Endothelial cell of umbilical vein (primary cell): ENCODE measurements around the gene DNAJC12. TPM values are rescaled to one million over a fixed set of nuclear protein-coding genes. Genes with fewer than 3 reads are reported as not detected.

Source experiments
- BruUV-seq: library from RNA; stranded (reverse); fragments of 400-500 nt; replicated peaks from 2 replicates; lab custom pipeline; 2021; lab: Mats Ljungman, UMichigan
- CTCF ChIA-PET: fragments of 300-600, 350-600 bp; sonication (Branson Sonifier 250); formaldehyde crosslinking; loops from one replicate; lab custom pipeline; 2021; ENCODE audit warnings: antibody characterized with exemption, inconsistent platforms; lab: Charles Lee
- POLR2A ChIA-PET: fragments of 300-600, 350-600 bp; sonication (Branson Sonifier 250); formaldehyde crosslinking; loops from one replicate; lab custom pipeline; 2021; ENCODE audit warnings: antibody characterized with exemption, inconsistent platforms; lab: Charles Lee
- DNase-seq: peaks from one replicate; pipeline ENCODE4 v3.0.0-alpha.2; 2011; ENCODE audit warnings: low read depth, low spot score
- FAIRE-seq: peaks from 2 replicates; lab custom pipeline; 2011; peaks lifted over from hg19 to GRCh38; lab: Jason Lieb, UNC
- H2AFZ ChIP-seq: 2 replicates; pipeline ENCODE4 v1.6.0; 2012; ENCODE audit warnings: low read depth, low read length, control low read depth, inconsistent platforms
- H3K27ac ChIP-seq: 2 replicates; pipeline ENCODE4 v1.5.1; 2011; ENCODE audit warnings: low read depth, mild to moderate bottlenecking, control low read depth, low read length, moderate library complexity; ENCODE audit not compliant: insufficient read depth
- H3K27me3 ChIP-seq, 2 experiments: 2 replicates each; pipeline versions ENCODE4 v1.6.0 to v1.6.1; 2011; ENCODE audit warnings: low read length in 2 of 2, mixed read lengths in 1 of 2; ENCODE audit not compliant: control insufficient read depth in 2 of 2, insufficient read depth in 2 of 2
- H3K36me3 ChIP-seq, 2 experiments: 2 replicates in 1 of 2; 3 replicates in 1 of 2; pipeline ENCODE4 v1.5.1; 2011; ENCODE audit warnings: low read length in 2 of 2, mild to moderate bottlenecking in 1 of 2, moderate library complexity in 1 of 2; ENCODE audit not compliant: control insufficient read depth in 2 of 2, insufficient read depth in 2 of 2; ENCODE audit errors: extremely low read depth in 1 of 2
- H3K4me1 ChIP-seq: 3 replicates; pipeline ENCODE4 v1.5.1; 2011; ENCODE audit warnings: mild to moderate bottlenecking, low read length; ENCODE audit not compliant: control insufficient read depth, insufficient read depth; ENCODE audit errors: extremely low read depth
- H3K4me2 ChIP-seq: 2 replicates; pipeline ENCODE4 v1.6.1; 2011; ENCODE audit warnings: low read length, control low read depth, mixed read lengths; ENCODE audit not compliant: insufficient read depth
- H3K4me3 ChIP-seq, 3 experiments: fragments of 200-600 bp in 1 of 3; sonication (generic), shearing (Covaris generic) in 1 of 3; replicated peaks in 1 of 3; 2 replicates each; pipeline ENCODE4 v1.5.1; 2011 to 2016; ENCODE audit warnings: control low read depth in 3 of 3, low read length in 3 of 3, mild to moderate bottlenecking in 2 of 3, inconsistent platforms in 1 of 3, low read depth in 1 of 3, moderate library complexity in 1 of 3; ENCODE audit not compliant: insufficient read depth in 1 of 3
- H3K79me2 ChIP-seq: 2 replicates; pipeline ENCODE4 v1.6.0; 2012; ENCODE audit warnings: low read length, inconsistent platforms; ENCODE audit not compliant: control insufficient read depth, insufficient read depth
- H3K9ac ChIP-seq: replicated peaks from 2 replicates; pipeline ENCODE3; 2011; ENCODE audit warnings: low read length, control low read depth; ENCODE audit not compliant: insufficient read depth; ENCODE audit errors: extremely low read depth
- H3K9me1 ChIP-seq: replicated peaks from 3 replicates; pipeline ENCODE4 v1.6.0; 2011; ENCODE audit warnings: mild to moderate bottlenecking, low read length; ENCODE audit not compliant: control insufficient read depth, insufficient read depth; ENCODE audit errors: extremely low read depth
- H3K9me3 ChIP-seq: replicated peaks from 2 replicates; pipeline ENCODE4 v1.5.1; 2012; ENCODE audit warnings: low read length, inconsistent platforms; ENCODE audit not compliant: control insufficient read depth, insufficient read depth
- H4K20me1 ChIP-seq: replicated peaks from 2 replicates; pipeline ENCODE3; 2011; ENCODE audit warnings: mild to moderate bottlenecking, low read length; ENCODE audit not compliant: control insufficient read depth, insufficient read depth; ENCODE audit errors: extremely low read depth
- CTCF ChIP-seq, 2 donors: IDR thresholded peaks; 1 replicate in 1 of 2; 2 replicates in 1 of 2; pipeline ENCODE4 v1.5.1; 2011; ENCODE audit warnings: low read length in 2 of 2, mild to moderate bottlenecking in 2 of 2, moderate library complexity in 2 of 2, control low read depth in 1 of 2, inconsistent platforms in 1 of 2, low read depth in 1 of 2; ENCODE audit not compliant: insufficient read depth in 1 of 2; ENCODE audit errors: extremely low read depth in 1 of 2
- FOS ChIP-seq: IDR thresholded peaks from 2 replicates; pipeline ENCODE4 v1.6.1; 2011; ENCODE audit warnings: mild to moderate bottlenecking, low read length, moderate library complexity, borderline replicate concordance; ENCODE audit not compliant: insufficient read depth
- GATA2 ChIP-seq: IDR thresholded peaks from 2 replicates; pipeline ENCODE4 v1.7.0; 2011; ENCODE audit warnings: low read depth, mild to moderate bottlenecking, moderate library complexity, mixed read lengths, low read length; ENCODE audit not compliant: insufficient read length, insufficient read depth
- JUN ChIP-seq: IDR thresholded peaks from 2 replicates; pipeline ENCODE4 v1.6.1; 2011; ENCODE audit warnings: borderline replicate concordance, low read depth; ENCODE audit not compliant: insufficient read length, insufficient read depth
- MYC ChIP-seq: IDR thresholded peaks from one replicate; pipeline ENCODE4 v1.6.1; 2011; ENCODE audit warnings: mild to moderate bottlenecking, low read depth, low read length
- POLR2A ChIP-seq: IDR thresholded peaks from 2 replicates; pipeline ENCODE4 v1.6.1; 2012; ENCODE audit warnings: low read depth, mild to moderate bottlenecking, control low read depth, low read length
- POLR2AphosphoS5 ChIP-seq: IDR thresholded peaks from 2 replicates; pipeline ENCODE4 v1.6.1; 2012; ENCODE audit warnings: low read depth, mild to moderate bottlenecking, control low read depth, low read length, moderate library complexity; ENCODE audit not compliant: insufficient read depth
- dilution Hi-C: fragments of 300-500 bp; cut with MboI; formaldehyde crosslinking; loops from one replicate; pipeline ENCODE4 v1.15.0; 2019; ENCODE audit warnings: low sequenced_read_pairs; ENCODE audit not compliant: extremely low pct_ligation_motif_present
- intact Hi-C: fragments of 100-400 bp; cut with micrococcal nuclease; formaldehyde crosslinking; loops from one replicate; pipeline ENCODE4 v1.10.0; 2022
- polyA plus RNA-seq, 4 experiments: library from polyadenylated mRNA; depleted of rRNA in 3 of 4; stranded (reverse) in 3 of 4; unstranded in 1 of 4; fragments of >200 nt; gene quantifications; 2 replicates each; pipeline versions ENCODE4 v1.2.1 to v1.2.3, GENCODE V29; 2011 to 2012; ENCODE audit warnings: missing spikeins in 1 of 4
- total RNA-seq: library from RNA; stranded (reverse); gene quantifications from 2 replicates; pipeline ENCODE4 v1.2.3, GENCODE V29; 2021
- TF ChIP-seq, protein P1 (sequence below): IDR thresholded peaks from 2 replicates; pipeline ENCODE4 v1.6.1; 2011; ENCODE audit not compliant: insufficient read depth, insufficient read length

The DNAJC12 gene
- total and polyA plus RNA-seq, 2 donors (not counting 3 experiments of a cell fraction or from before 2014, with no cell fraction given): 0.54 to 1.0 TPM

DNA sequence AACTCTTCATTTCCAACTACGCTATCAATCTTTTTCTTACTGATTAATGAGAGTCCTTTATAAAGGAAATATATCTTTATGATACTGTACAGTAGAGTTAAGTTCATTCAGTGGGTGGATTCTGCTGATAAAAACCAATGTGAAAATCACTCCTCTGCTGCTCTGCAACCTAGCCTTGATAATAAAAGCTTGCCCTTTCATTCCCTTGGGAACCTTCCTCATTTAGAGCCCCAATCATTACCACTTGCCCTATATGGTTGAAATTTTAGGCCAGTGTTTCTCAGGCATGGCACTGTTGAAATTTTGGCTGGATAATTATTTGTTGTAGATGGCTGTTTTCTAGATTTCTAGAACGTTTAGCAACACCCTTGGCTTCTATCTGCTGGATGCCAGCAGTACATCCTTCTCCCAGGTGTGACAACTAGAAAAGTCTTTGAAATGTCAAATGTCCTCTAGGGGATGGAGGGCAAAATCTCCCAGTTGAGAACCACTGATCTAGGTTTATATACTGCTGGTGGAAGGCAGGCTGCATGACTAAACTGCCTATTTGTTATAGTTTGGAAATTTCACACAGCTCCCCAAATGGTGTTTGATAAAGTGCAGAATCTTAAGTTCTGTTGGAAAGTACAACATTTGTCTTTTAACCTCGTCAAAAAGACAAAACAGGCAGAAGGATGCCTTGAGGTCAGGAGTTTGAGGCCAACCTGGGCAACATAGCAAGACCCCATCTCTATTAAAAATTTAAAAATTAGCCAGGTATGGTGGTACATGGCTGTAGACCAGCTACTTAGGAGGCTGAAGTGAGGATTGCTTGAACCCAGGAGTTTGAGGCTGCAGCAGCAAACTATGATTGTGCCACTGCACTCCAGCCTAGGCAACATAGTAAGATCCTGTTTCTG lies 37.6 kb upstream of the DNAJC12 start:
- Histone ChIP-seq H3K27me3 (peaks cover 0 to 2% of the 10 kb centered on the region in 2 experiments), H2AFZ (no peak overlapping the region), H3K9me1 (no peaks in the 10 kb centered on the region), H3K79me2 (no peaks in the 10 kb centered on the region), H3K36me3 (no peaks in the 10 kb centered on the region), H3K9ac (no peak overlapping the region), H3K4me2 (no peak overlapping the region), H3K4me1 (no peaks in the 10 kb centered on the region), H3K4me3 (no peak overlapping the region), H4K20me1 (no peaks in the 10 kb centered on the region), H3K9me3 (no peaks in the 10 kb centered on the region), H3K27ac (no peak overlapping the region)
- no peak for TF ChIP-seq JUN
- CTCF ChIA-PET: interaction anchor here (2.0 kb wide), 1 partner anchor 20 kb away, joined by 7 read pairs; no protein-coding TSS in a partner anchor
- BruUV-seq: no TSS peak
- FAIRE-seq (no peak), DNase-seq (no peak)
- dilution Hi-C loops: no loop called here
- intact Hi-C loops: no loop called here
- POLR2A ChIA-PET: no interaction called here

DNA sequence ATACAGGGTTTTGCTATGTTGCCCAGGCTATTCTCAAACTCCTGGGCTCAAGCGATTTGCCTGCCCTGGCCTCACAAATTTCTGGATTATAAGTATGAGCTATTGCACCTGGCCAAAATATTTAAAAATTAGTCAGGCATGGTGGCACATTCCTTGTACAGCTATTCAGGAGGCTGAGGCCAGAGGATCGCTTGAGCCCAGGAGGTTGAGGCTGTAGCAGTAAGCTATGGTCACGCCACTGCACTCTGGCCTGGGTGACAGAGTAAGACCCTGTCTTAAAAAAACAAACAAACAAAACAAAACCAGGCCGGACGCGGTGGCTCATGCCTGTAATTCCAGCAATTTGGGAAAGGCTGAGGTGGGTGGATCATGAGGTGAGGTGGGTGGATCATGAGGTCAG lies 32.0 kb upstream of the DNAJC12 start:
- H3K4me3 ChIP-seq: no peak overlapping the region
- no peak overlapping the region for H3K9ac ChIP-seq
- H4K20me1 ChIP-seq: no peaks in the 10 kb centered on the region
- H3K4me2 ChIP-seq: no peak overlapping the region
- dilution Hi-C loops (no loop called here), intact Hi-C loops (no loop called here)
- H3K79me2 ChIP-seq: no peaks in the 10 kb centered on the region
- no peaks in the 10 kb centered on the region for H3K9me3 ChIP-seq
- no peaks in the 10 kb centered on the region for H3K4me1 ChIP-seq
- DNase-seq (no peak), FAIRE-seq (no peak)
- no peak overlapping the region for H2AFZ ChIP-seq
- TF ChIP-seq GATA2 (no peak), POLR2AphosphoS5 (no peak), CTCF (IDR thresholded peaks at IDR 0.05; ENCODE audit: extremely low read depth in 1 of 2, insufficient read depth in 1 of 2, low read depth in 1 of 2, low read length in 2 of 2) (no peak), FOS (no peak), POLR2A (no peak), MYC (no peak), JUN (no peak)
- TF ChIP-seq, protein P1, sequence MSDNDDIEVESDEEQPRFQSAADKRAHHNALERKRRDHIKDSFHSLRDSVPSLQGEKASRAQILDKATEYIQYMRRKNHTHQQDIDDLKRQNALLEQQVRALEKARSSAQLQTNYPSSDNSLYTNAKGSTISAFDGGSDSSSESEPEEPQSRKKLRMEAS: no peak
- POLR2A ChIA-PET: no interaction called here
- H3K9me1 ChIP-seq: no peaks in the 10 kb centered on the region
- H3K27ac ChIP-seq: no peak overlapping the region
- H3K27me3 ChIP-seq: no peaks in the 10 kb centered on the region
- no peaks in the 10 kb centered on the region for H3K36me3 ChIP-seq
- CTCF ChIA-PET: interaction anchor here (1.0 to 1.1 kb wide), 2 partner anchors 11 to 15 kb away, joined by 3 to 4 read pairs; no protein-coding TSS in a partner anchor
- BruUV-seq: no TSS peak
